ENCODE measurements around the gene PPP2R5C.
"Not testable (repeated sequence)": the region's sequence is repeated elsewhere in the genome, so short reads cannot be mapped to it uniquely, and the experiment has no call there.

PPP2R5C gene

GRCh38 chr14:101761032-101761880 lies at the start of gene PPP2R5C:
TSS of gene PPP2R5C (plus strand) at chr14:101761709. CDS start at chr14:101761894, 185 bp downstream.
- DNase-seq (ENCODE audit: low spot score): peak; percentile 82

GRCh38 chr14:101711857-101712233 lies 49.7 kb upstream of the PPP2R5C start:
- not testable (repeated sequence) for DNase-seq (ENCODE audit: low spot score)

- not testable (repeated sequence) for DNase-seq (ENCODE audit: low spot score)
Measured at GRCh38 chr14:101712341-101712740, 49.2 kb upstream of the PPP2R5C start.

GRCh38 chr14:101713091-101713490 lies 48.4 kb upstream of the PPP2R5C start:
- not testable (repeated sequence) for DNase-seq (ENCODE audit: low spot score)

GRCh38 chr14:101713621-101714349 lies 47.7 kb upstream of the PPP2R5C start:
- DNase-seq (ENCODE audit: low spot score): no peak

GRCh38 chr14:101714394-101714793 lies 47.1 kb upstream of the PPP2R5C start:
- DNase-seq (ENCODE audit: low spot score): no peak

GRCh38 chr14:101715210-101716076 lies 46.1 kb upstream of the PPP2R5C start:
- no peak for DNase-seq (ENCODE audit: low spot score)

- no peak for DNase-seq (ENCODE audit: low spot score)
Measured at GRCh38 chr14:101716077-101716950, 45.2 kb upstream of the PPP2R5C start.

GRCh38 chr14:101716956-101717662 lies 44.4 kb upstream of the PPP2R5C start:
- DNase-seq (ENCODE audit: low spot score): no peak

GRCh38 chr14:101717663-101718490 lies 43.6 kb upstream of the PPP2R5C start:
- DNase-seq (ENCODE audit: low spot score): no peak

- no peak for DNase-seq (ENCODE audit: low spot score)
Measured at GRCh38 chr14:101719045-101719645, 42.4 kb upstream of the PPP2R5C start.

GRCh38 chr14:101719708-101720107 lies 41.8 kb upstream of the PPP2R5C start:
- no peak for DNase-seq (ENCODE audit: low spot score)

GRCh38 chr14:101721111-101721510 lies 40.4 kb upstream of the PPP2R5C start:
- DNase-seq (ENCODE audit: low spot score): no peak

GRCh38 chr14:101721951-101722661 lies 39.4 kb upstream of the PPP2R5C start:
- DNase-seq (ENCODE audit: low spot score): no peak

- DNase-seq (ENCODE audit: low spot score): no peak
Measured at GRCh38 chr14:101723061-101723595, 38.4 kb upstream of the PPP2R5C start.

- not testable (repeated sequence) for DNase-seq (ENCODE audit: low spot score)
Measured at GRCh38 chr14:101725652-101726051, 35.9 kb upstream of the PPP2R5C start.

- no peak for DNase-seq (ENCODE audit: low spot score)
Measured at GRCh38 chr14:101726295-101726953, 35.1 kb upstream of the PPP2R5C start.

- no peak for DNase-seq (ENCODE audit: low spot score)
Measured at GRCh38 chr14:101726954-101727302, 34.6 kb upstream of the PPP2R5C start.

Measured in hematopoietic multipotent progenitor cell treated with erythropoietin and hydrocortisone succinate and interleukin-3 and kit ligand, for 17 days (in vitro differentiated cells).